Endothelial cell of umbilical vein (primary cell): Measurements from ENCODE around the gene M6PR. TPM values are rescaled to one million over a fixed set of nuclear protein-coding genes. Genes with fewer than 3 reads are reported as not detected.

ENCODE experiments used
- BruUV-seq: library from RNA; stranded (reverse); fragments of 400-500 nt; replicated peaks from 2 replicates; lab custom pipeline; 2021; lab: Mats Ljungman, UMichigan
- CTCF ChIA-PET: fragments of 300-600, 350-600 bp; sonication (Branson Sonifier 250); formaldehyde crosslinking; loops from one replicate; lab custom pipeline; 2021; ENCODE audit warnings: antibody characterized with exemption, inconsistent platforms; lab: Charles Lee
- POLR2A ChIA-PET: fragments of 300-600, 350-600 bp; sonication (Branson Sonifier 250); formaldehyde crosslinking; loops from one replicate; lab custom pipeline; 2021; ENCODE audit warnings: antibody characterized with exemption, inconsistent platforms; lab: Charles Lee
- DNase-seq: peaks from one replicate; pipeline ENCODE4 v3.0.0-alpha.2; 2011; ENCODE audit warnings: low read depth, low spot score
- FAIRE-seq: peaks from 2 replicates; lab custom pipeline; 2011; peaks lifted over from hg19 to GRCh38; lab: Jason Lieb, UNC
- H2AFZ ChIP-seq: 2 replicates; pipeline ENCODE4 v1.6.0; 2012; ENCODE audit warnings: low read depth, low read length, control low read depth, inconsistent platforms
- H3K27ac ChIP-seq: 2 replicates; pipeline ENCODE4 v1.5.1; 2011; ENCODE audit warnings: low read depth, mild to moderate bottlenecking, control low read depth, low read length, moderate library complexity; ENCODE audit not compliant: insufficient read depth
- H3K27me3 ChIP-seq, 2 experiments: 2 replicates each; pipeline versions ENCODE4 v1.6.0 to v1.6.1; 2011; ENCODE audit warnings: low read length in 2 of 2, mixed read lengths in 1 of 2; ENCODE audit not compliant: control insufficient read depth in 2 of 2, insufficient read depth in 2 of 2
- H3K36me3 ChIP-seq, 2 experiments: 2 replicates in 1 of 2; 3 replicates in 1 of 2; pipeline ENCODE4 v1.5.1; 2011; ENCODE audit warnings: low read length in 2 of 2, mild to moderate bottlenecking in 1 of 2, moderate library complexity in 1 of 2; ENCODE audit not compliant: control insufficient read depth in 2 of 2, insufficient read depth in 2 of 2; ENCODE audit errors: extremely low read depth in 1 of 2
- H3K4me1 ChIP-seq: 3 replicates; pipeline ENCODE4 v1.5.1; 2011; ENCODE audit warnings: mild to moderate bottlenecking, low read length; ENCODE audit not compliant: control insufficient read depth, insufficient read depth; ENCODE audit errors: extremely low read depth
- H3K4me2 ChIP-seq: 2 replicates; pipeline ENCODE4 v1.6.1; 2011; ENCODE audit warnings: low read length, control low read depth, mixed read lengths; ENCODE audit not compliant: insufficient read depth
- H3K4me3 ChIP-seq, 3 experiments: fragments of 200-600 bp in 1 of 3; sonication (generic), shearing (Covaris generic) in 1 of 3; replicated peaks in 1 of 3; 2 replicates each; pipeline ENCODE4 v1.5.1; 2011 to 2016; ENCODE audit warnings: control low read depth in 3 of 3, low read length in 3 of 3, mild to moderate bottlenecking in 2 of 3, inconsistent platforms in 1 of 3, low read depth in 1 of 3, moderate library complexity in 1 of 3; ENCODE audit not compliant: insufficient read depth in 1 of 3
- H3K79me2 ChIP-seq: 2 replicates; pipeline ENCODE4 v1.6.0; 2012; ENCODE audit warnings: low read length, inconsistent platforms; ENCODE audit not compliant: control insufficient read depth, insufficient read depth
- H3K9ac ChIP-seq: replicated peaks from 2 replicates; pipeline ENCODE3; 2011; ENCODE audit warnings: low read length, control low read depth; ENCODE audit not compliant: insufficient read depth; ENCODE audit errors: extremely low read depth
- H3K9me1 ChIP-seq: replicated peaks from 3 replicates; pipeline ENCODE4 v1.6.0; 2011; ENCODE audit warnings: mild to moderate bottlenecking, low read length; ENCODE audit not compliant: control insufficient read depth, insufficient read depth; ENCODE audit errors: extremely low read depth
- H3K9me3 ChIP-seq: replicated peaks from 2 replicates; pipeline ENCODE4 v1.5.1; 2012; ENCODE audit warnings: low read length, inconsistent platforms; ENCODE audit not compliant: control insufficient read depth, insufficient read depth
- H4K20me1 ChIP-seq: replicated peaks from 2 replicates; pipeline ENCODE3; 2011; ENCODE audit warnings: mild to moderate bottlenecking, low read length; ENCODE audit not compliant: control insufficient read depth, insufficient read depth; ENCODE audit errors: extremely low read depth
- CTCF ChIP-seq, 2 donors: IDR thresholded peaks; 1 replicate in 1 of 2; 2 replicates in 1 of 2; pipeline ENCODE4 v1.5.1; 2011; ENCODE audit warnings: low read length in 2 of 2, mild to moderate bottlenecking in 2 of 2, moderate library complexity in 2 of 2, control low read depth in 1 of 2, inconsistent platforms in 1 of 2, low read depth in 1 of 2; ENCODE audit not compliant: insufficient read depth in 1 of 2; ENCODE audit errors: extremely low read depth in 1 of 2
- EZH2 ChIP-seq: IDR thresholded peaks from 2 replicates; pipeline ENCODE4 v1.6.1; 2012; ENCODE audit warnings: borderline replicate concordance, low read depth, mild to moderate bottlenecking, moderate library complexity, low read length, inconsistent platforms; ENCODE audit not compliant: severe bottlenecking
- FOS ChIP-seq: IDR thresholded peaks from 2 replicates; pipeline ENCODE4 v1.6.1; 2011; ENCODE audit warnings: mild to moderate bottlenecking, low read length, moderate library complexity, borderline replicate concordance; ENCODE audit not compliant: insufficient read depth
- GATA2 ChIP-seq: IDR thresholded peaks from 2 replicates; pipeline ENCODE4 v1.7.0; 2011; ENCODE audit warnings: low read depth, mild to moderate bottlenecking, moderate library complexity, mixed read lengths, low read length; ENCODE audit not compliant: insufficient read length, insufficient read depth
- JUN ChIP-seq: IDR thresholded peaks from 2 replicates; pipeline ENCODE4 v1.6.1; 2011; ENCODE audit warnings: borderline replicate concordance, low read depth; ENCODE audit not compliant: insufficient read length, insufficient read depth
- MYC ChIP-seq: IDR thresholded peaks from one replicate; pipeline ENCODE4 v1.6.1; 2011; ENCODE audit warnings: mild to moderate bottlenecking, low read depth, low read length
- POLR2A ChIP-seq: IDR thresholded peaks from 2 replicates; pipeline ENCODE4 v1.6.1; 2012; ENCODE audit warnings: low read depth, mild to moderate bottlenecking, control low read depth, low read length
- POLR2AphosphoS5 ChIP-seq: IDR thresholded peaks from 2 replicates; pipeline ENCODE4 v1.6.1; 2012; ENCODE audit warnings: low read depth, mild to moderate bottlenecking, control low read depth, low read length, moderate library complexity; ENCODE audit not compliant: insufficient read depth
- dilution Hi-C: fragments of 300-500 bp; cut with MboI; formaldehyde crosslinking; loops from one replicate; pipeline ENCODE4 v1.15.0; 2019; ENCODE audit warnings: low sequenced_read_pairs; ENCODE audit not compliant: extremely low pct_ligation_motif_present
- intact Hi-C: fragments of 100-400 bp; cut with micrococcal nuclease; formaldehyde crosslinking; loops from one replicate; pipeline ENCODE4 v1.10.0; 2022
- polyA plus RNA-seq, 4 experiments: library from polyadenylated mRNA; depleted of rRNA in 3 of 4; stranded (reverse) in 3 of 4; unstranded in 1 of 4; fragments of >200 nt; gene quantifications; 2 replicates each; pipeline versions ENCODE4 v1.2.1 to v1.2.3, GENCODE V29; 2011 to 2012; ENCODE audit warnings: missing spikeins in 1 of 4
- total RNA-seq: library from RNA; stranded (reverse); gene quantifications from 2 replicates; pipeline ENCODE4 v1.2.3, GENCODE V29; 2021
- TF ChIP-seq, protein P1 (sequence below): IDR thresholded peaks from 2 replicates; pipeline ENCODE4 v1.6.1; 2011; ENCODE audit not compliant: insufficient read depth, insufficient read length

M6PR gene
- total and polyA plus RNA-seq, 2 donors (not counting 3 experiments of a cell fraction or from before 2014, with no cell fraction given): 124 to 142 TPM

DNA sequence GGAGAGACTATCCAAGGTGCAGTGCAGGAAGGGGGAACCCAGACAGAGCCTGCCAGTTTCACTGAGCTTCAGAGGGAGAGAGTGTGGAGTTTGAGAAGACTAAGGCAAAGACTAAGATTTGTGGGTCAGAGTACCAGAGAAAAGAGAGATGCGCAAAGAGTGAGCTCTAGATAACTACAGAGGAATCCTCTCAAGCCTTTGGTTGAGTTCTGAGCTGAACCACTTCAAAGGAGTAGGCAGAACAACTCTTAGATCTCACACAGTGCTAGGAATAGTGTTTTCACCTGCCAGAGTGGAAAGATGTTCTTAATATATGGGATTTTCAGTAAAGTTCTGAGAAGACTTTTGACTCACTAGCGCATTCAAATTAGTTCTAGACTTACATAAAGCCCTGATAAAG lies 10.7 kb upstream of the M6PR start:
- no peak overlapping the region for H3K4me3 ChIP-seq
- POLR2A ChIA-PET: no interaction called here
- BruUV-seq: no TSS peak

More for the DNA sequence above, 10.7 kb upstream of the M6PR start:
- Histone ChIP-seq H3K9ac (no peak overlapping the region), H3K9me3 (no peaks in the 10 kb centered on the region), H3K4me2 (no peak overlapping the region), H2AFZ (no peak overlapping the region), H4K20me1 (no peaks in the 10 kb centered on the region), H3K27ac (no peak overlapping the region), H3K36me3 (no peaks in the 10 kb centered on the region), H3K27me3 (no peaks in the 10 kb centered on the region), H3K79me2 (no peaks in the 10 kb centered on the region), H3K9me1 (no peaks in the 10 kb centered on the region), H3K4me1 (no peaks in the 10 kb centered on the region)
- CTCF ChIA-PET: interaction anchor here (1.5 kb wide), 1 partner anchor 11 kb away, joined by 5 read pairs; the partner anchor contains the start of gene M6PR
- intact Hi-C loops (no loop called here), dilution Hi-C loops (no loop called here)
- TF ChIP-seq JUN: no peak
- no peak for TF ChIP-seq POLR2AphosphoS5
- TF ChIP-seq GATA2: no peak
- TF ChIP-seq, protein P1, sequence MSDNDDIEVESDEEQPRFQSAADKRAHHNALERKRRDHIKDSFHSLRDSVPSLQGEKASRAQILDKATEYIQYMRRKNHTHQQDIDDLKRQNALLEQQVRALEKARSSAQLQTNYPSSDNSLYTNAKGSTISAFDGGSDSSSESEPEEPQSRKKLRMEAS: no peak
- no peak for TF ChIP-seq CTCF (IDR thresholded peaks at IDR 0.05; ENCODE audit: extremely low read depth in 1 of 2, insufficient read depth in 1 of 2, low read depth in 1 of 2, low read length in 2 of 2)
- TF ChIP-seq FOS: no peak
- no peak for TF ChIP-seq MYC
- no peak for TF ChIP-seq EZH2
- no peak for TF ChIP-seq POLR2A
- no peak for DNase-seq
- no peak for FAIRE-seq
